H1 (cell line): ENCODE measurements around the gene TNFAIP1. TPM values are rescaled to one million over a fixed set of nuclear protein-coding genes. Genes with fewer than 3 reads are reported as not detected.

Source experiments
- CBX8 ChIP-seq: fragments of 300-800, 300-1000 bp; sonication (generic); IDR thresholded peaks from 2 replicates; pipeline ENCODE4 v1.7.1; 2016; ENCODE audit warnings: low read depth, low read length, borderline replicate concordance
- CREB1 ChIP-seq: IDR thresholded peaks from 2 replicates; pipeline ENCODE4 v1.6.1; 2012; ENCODE audit warnings: inconsistent platforms
- CTBP2 ChIP-seq: IDR thresholded peaks from 2 replicates; pipeline ENCODE4 v1.7.0; 2011; ENCODE audit warnings: borderline replicate concordance, mild to moderate bottlenecking, moderate library complexity, mixed read lengths, low read length; ENCODE audit not compliant: insufficient read depth, insufficient read length
- EZH2 ChIP-seq: fragments of 200-600 bp; sonication (generic); IDR thresholded peaks from 2 replicates; pipeline ENCODE4 v1.7.1; 2012; ENCODE audit warnings: low read depth, mild to moderate bottlenecking, moderate library complexity, low read length, inconsistent platforms; ENCODE audit not compliant: severe bottlenecking
- KDM1A ChIP-seq: fragments of 200-600, 300-600 bp; sonication (generic); IDR thresholded peaks from 2 replicates; pipeline ENCODE4 v1.7.1; 2016; ENCODE audit warnings: mild to moderate bottlenecking, low read length, borderline replicate concordance
- SP2 ChIP-seq: IDR thresholded peaks from 2 replicates; pipeline ENCODE4 v1.6.1; 2012; ENCODE audit warnings: mild to moderate bottlenecking, low read length, inconsistent platforms
- TBP ChIP-seq: IDR thresholded peaks from 2 replicates; pipeline ENCODE4 v1.6.1; 2011; ENCODE audit warnings: low read depth, low read length, improper control_type of control experiment
- YY1 ChIP-seq: IDR thresholded peaks from 2 replicates; pipeline ENCODE4 v1.6.1; 2011; ENCODE audit warnings: low read depth, mild to moderate bottlenecking, low read length
- polyA plus RNA-seq, 7 experiments: library from polyadenylated mRNA; depleted of rRNA in 3 of 7; stranded (reverse) in 5 of 7; unstranded in 2 of 7; fragments of >200 nt in 5 of 7; fragments of 200-250 nt in 2 of 7; gene quantifications; 1 replicate in 5 of 7; 2 replicates in 1 of 7; 4 replicates in 1 of 7; pipeline versions ENCODE4 v1.2.1 to v1.2.3, GENCODE V29; 2011 to 2013; ENCODE audit warnings: missing spikeins in 2 of 7, mixed read lengths in 2 of 7
- total RNA-seq: library from RNA; stranded (reverse); fragmentation: NEBNext Ultra II Directional; extraction: Animal tissue kit (Norgen Biotek cat#: 25700); gene quantifications from 2 replicates; pipeline ENCODE4 v1.2.1, GENCODE V29; 2021

Gene TNFAIP1
- total and polyA plus RNA-seq, 2 of the 8 experiments (the other 6 are each of a cell fraction or from before 2014, with no cell fraction given), result 16.9 to 19.5 TPM

GRCh38 chr17:28395426-28395825 is 59.9 kb downstream of the TNFAIP1 start (continued):
- TF ChIP-seq TBP, result no peak
- TF ChIP-seq CREB1, result no peak
- no peak for TF ChIP-seq CTBP2
- no peak for TF ChIP-seq YY1
- no peak for TF ChIP-seq EZH2
- TF ChIP-seq KDM1A, result no peak
- TF ChIP-seq SP2, result no peak
- TF ChIP-seq CBX8, result no peak
